Left lung (tissue), 10 donors: ENCODE results near the gene ZNF616. TPM values are rescaled to one million over a fixed set of nuclear protein-coding genes. Genes with fewer than 3 reads are reported as not detected.

Source experiments
- ATAC-seq: fragments of 200-7000 bp; cut with Tn5 transposase; one replicate; pipeline ENCODE4 v1.9.1; 2020; ENCODE audit warnings: moderate library complexity
- DNase-seq, 4 donors: peaks; one replicate each; pipeline ENCODE4 v3.0.0-alpha.2; 2013 to 2020
- H3K27ac ChIP-seq, 2 donors: fragments of 200-600 bp; sonication (generic) in 1 of 2; one replicate each; pipeline versions ENCODE4 v1.5.0 to v1.8.0; 2020 to 2021
- H3K27me3 ChIP-seq, 2 donors: fragments of 200-600 bp; sonication (generic) in 1 of 2; one replicate each; pipeline versions ENCODE4 v1.5.0 to v1.8.0; 2020 to 2021
- H3K36me3 ChIP-seq, 2 donors: fragments of 200-600 bp; sonication (generic) in 1 of 2; one replicate each; pipeline versions ENCODE4 v1.5.0 to v1.8.0; 2020 to 2021
- H3K4me1 ChIP-seq, 2 donors: fragments of 200-600 bp; one replicate each; pipeline ENCODE4 v1.8.0; 2021
- H3K4me3 ChIP-seq, 2 donors: fragments of 200-600 bp; sonication (generic) in 1 of 2; one replicate each; pipeline versions ENCODE4 v1.5.0 to v1.8.0; 2020 to 2021; ENCODE audit warnings: mild to moderate bottlenecking in 1 of 2
- H3K9me3 ChIP-seq, 2 donors: fragments of 200-600 bp; sonication (generic) in 1 of 2; one replicate each; pipeline versions ENCODE4 v1.5.0 to v1.8.0; 2020 to 2021
- intact Hi-C, 2 donors: fragments of 100-400 bp; cut with DNase I; formaldehyde crosslinking; loops; one replicate each; pipeline versions ENCODE4 v1.11.2 to v1.14.2; 2022
- polyA plus RNA-seq, 6 donors: library from polyadenylated mRNA; unstranded; fragments of 120-200 nt; gene quantifications; one replicate each; pipeline ENCODE4 v1.2.1, GENCODE V29; 2013; ENCODE audit not compliant: insufficient read length in 6 of 6
- total RNA-seq, 2 donors: library from RNA; stranded (reverse); fragmentation: NEBNext Ultra II Directional; extraction: Animal tissue kit (Norgen Biotek cat#: 25700); gene quantifications; one replicate each; pipeline ENCODE4 v1.2.1, GENCODE V29; 2021
- TF ChIP-seq, protein P1 (sequence below), 2 donors: fragments of 200-600 bp; sonication (generic) in 1 of 2; IDR thresholded peaks; one replicate each; pipeline versions ENCODE4 v1.5.0 to v1.8.0; 2021; ENCODE audit warnings: antibody characterized with exemption in 2 of 2
- donor health status: DM: no; HTN: yes; CAD: no.
- donor health status: DM: no; HTN: no; CAD: no.

Gene ZNF616
- total and polyA plus RNA-seq, 8 donors, result 12.0 to 26.0 (median 23.1) TPM

DNA sequence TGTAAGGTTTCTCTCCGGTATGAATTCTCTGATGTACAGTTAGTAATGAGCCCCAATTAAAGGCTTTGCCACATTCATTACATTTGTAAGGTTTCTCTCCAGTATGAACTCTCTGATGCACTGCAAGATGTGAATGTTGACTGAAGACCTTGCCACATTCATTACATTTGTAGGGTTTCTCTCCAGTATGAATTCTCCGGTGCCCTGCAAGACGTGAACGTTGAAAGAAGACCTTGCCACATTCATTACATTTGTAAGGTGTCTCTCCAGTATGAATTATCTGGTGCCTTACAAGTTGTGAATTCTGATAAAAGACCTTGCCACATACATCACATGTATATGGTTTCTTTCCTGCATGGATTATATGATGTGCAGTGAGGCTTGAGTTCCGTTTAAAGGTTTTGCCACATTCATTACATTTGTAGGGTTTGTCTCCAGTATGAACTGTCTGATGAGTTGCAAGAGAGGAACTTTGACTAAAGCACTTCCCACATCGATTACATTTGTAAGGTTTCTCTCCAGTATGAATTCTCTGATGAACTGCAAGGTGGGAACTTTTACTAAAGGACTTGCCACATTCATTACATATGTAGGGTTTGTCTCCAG is 73.4 kb downstream of the ZNF616 start:
- Histone ChIP-seq H3K27me3 (no peaks in the 10 kb centered on the region), H3K4me3 (no peak overlapping the region), H3K9me3 (peaks cover 21 to 100% of the 10 kb centered on the region in 2 donors), H3K4me1 (no peaks in the 10 kb centered on the region), H3K27ac (no peak overlapping the region), H3K36me3 (peaks cover 19 to 100% of the 10 kb centered on the region in 2 donors)
- TF ChIP-seq, protein P1, sequence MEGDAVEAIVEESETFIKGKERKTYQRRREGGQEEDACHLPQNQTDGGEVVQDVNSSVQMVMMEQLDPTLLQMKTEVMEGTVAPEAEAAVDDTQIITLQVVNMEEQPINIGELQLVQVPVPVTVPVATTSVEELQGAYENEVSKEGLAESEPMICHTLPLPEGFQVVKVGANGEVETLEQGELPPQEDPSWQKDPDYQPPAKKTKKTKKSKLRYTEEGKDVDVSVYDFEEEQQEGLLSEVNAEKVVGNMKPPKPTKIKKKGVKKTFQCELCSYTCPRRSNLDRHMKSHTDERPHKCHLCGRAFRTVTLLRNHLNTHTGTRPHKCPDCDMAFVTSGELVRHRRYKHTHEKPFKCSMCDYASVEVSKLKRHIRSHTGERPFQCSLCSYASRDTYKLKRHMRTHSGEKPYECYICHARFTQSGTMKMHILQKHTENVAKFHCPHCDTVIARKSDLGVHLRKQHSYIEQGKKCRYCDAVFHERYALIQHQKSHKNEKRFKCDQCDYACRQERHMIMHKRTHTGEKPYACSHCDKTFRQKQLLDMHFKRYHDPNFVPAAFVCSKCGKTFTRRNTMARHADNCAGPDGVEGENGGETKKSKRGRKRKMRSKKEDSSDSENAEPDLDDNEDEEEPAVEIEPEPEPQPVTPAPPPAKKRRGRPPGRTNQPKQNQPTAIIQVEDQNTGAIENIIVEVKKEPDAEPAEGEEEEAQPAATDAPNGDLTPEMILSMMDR (IDR thresholded peaks at IDR 0.05), result no peak
- intact Hi-C loops, result no loop called here
- no peak for DNase-seq
- ATAC-seq, result no peak

DNA sequence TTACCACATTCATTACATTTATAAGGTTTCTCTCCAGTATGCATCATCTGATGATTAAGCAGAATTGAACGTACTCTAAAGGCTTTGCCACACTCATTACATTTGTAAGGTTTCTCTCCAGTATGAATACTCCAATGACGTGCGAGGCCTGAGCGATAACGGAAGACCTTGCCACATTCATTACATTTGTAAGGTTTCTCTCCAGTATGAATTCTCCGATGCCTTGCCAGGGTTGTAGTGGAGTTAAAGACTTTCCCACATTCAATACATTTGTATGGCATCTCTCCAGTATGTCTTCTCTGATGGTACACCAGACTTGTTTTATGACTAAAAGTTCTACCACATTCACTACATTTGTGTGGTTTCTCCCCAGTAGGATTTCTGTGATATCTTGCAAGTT is 74.3 kb downstream of the ZNF616 start:
- H3K27me3 ChIP-seq, result no peaks in the 10 kb centered on the region
- no peak for ATAC-seq
- H3K27ac ChIP-seq, result no peak overlapping the region
- H3K4me1 ChIP-seq, result no peaks in the 10 kb centered on the region
- peaks cover 18 to 98% of the 10 kb centered on the region in 2 donors for H3K36me3 ChIP-seq
- intact Hi-C loops, result no loop called here
- H3K9me3 ChIP-seq, result peaks cover 21 to 100% of the 10 kb centered on the region in 2 donors
- no peak overlapping the region for H3K4me3 ChIP-seq
- no peak for DNase-seq
- TF ChIP-seq, protein P1 (IDR thresholded peaks at IDR 0.05), result no peak

Other genes with a start within 250 kb of the ZNF616 start
- gene ZNF649, start 234.9 kb downstream of the ZNF616 start, total RNA-seq, result 10 to 100 TPM in 1 of 2 donors, 1 to 10 TPM in 1; 8.7 to 11.9 TPM
- 10 to 100 TPM; 24.0 to 29.6 (median 27.4) TPM for gene ZNF649, start 234.9 kb downstream of the ZNF616 start, polyA plus RNA-seq
- 1 to 10 TPM; 7.0 to 7.7 TPM for gene ZNF613, start 212.5 kb downstream of the ZNF616 start, total RNA-seq
- 10 to 100 TPM; 11.5 to 15.5 (median 13.9) TPM for gene ZNF613, start 212.5 kb downstream of the ZNF616 start, polyA plus RNA-seq
- gene ZNF350, start 153.1 kb downstream of the ZNF616 start, total RNA-seq, result 10 to 100 TPM in 1 of 2 donors, 1 to 10 TPM in 1; 7.8 to 12.5 TPM
- 10 to 100 TPM; 17.5 to 25.8 (median 21.4) TPM for gene ZNF350, start 153.1 kb downstream of the ZNF616 start, polyA plus RNA-seq
- 1 to 10 TPM; 8.7 to 10.0 TPM for gene ZNF615, start 131.7 kb downstream of the ZNF616 start, total RNA-seq
- 10 to 100 TPM; 20.1 to 27.0 (median 22.4) TPM for gene ZNF615, start 131.7 kb downstream of the ZNF616 start, polyA plus RNA-seq
- 1 to 10 TPM; 5.7 to 7.8 TPM for gene ZNF614, start 111.6 kb downstream of the ZNF616 start, total RNA-seq
- gene ZNF614, start 111.6 kb downstream of the ZNF616 start, polyA plus RNA-seq, result 10 to 100 TPM; 17.9 to 22.4 (median 19.7) TPM
- 10 to 100 TPM in 1 of 2 donors, 1 to 10 TPM in 1; 8.7 to 11.2 TPM for gene ZNF432, start 91.1 kb downstream of the ZNF616 start, total RNA-seq
- 10 to 100 TPM; 22.1 to 27.9 (median 25.7) TPM for gene ZNF432, start 91.1 kb downstream of the ZNF616 start, polyA plus RNA-seq
- 10 to 100 TPM; 21.0 to 22.2 TPM for gene ZNF841, start 44.2 kb downstream of the ZNF616 start, total RNA-seq
- gene ZNF841, start 44.2 kb downstream of the ZNF616 start, polyA plus RNA-seq, result 10 to 100 TPM; 25.8 to 35.4 (median 33.5) TPM
- 10 to 100 TPM; 13.1 to 17.4 TPM for gene ZNF836, start 31.7 kb upstream of the ZNF616 start, total RNA-seq
- gene ZNF836, start 31.7 kb upstream of the ZNF616 start, polyA plus RNA-seq, result 10 to 100 TPM; 19.8 to 25.1 (median 22.7) TPM
- 100 to 1,000 TPM; 193 to 199 TPM for gene PPP2R1A, start 50.1 kb upstream of the ZNF616 start, total RNA-seq
- gene PPP2R1A, start 50.1 kb upstream of the ZNF616 start, polyA plus RNA-seq, result 100 to 1,000 TPM; 313 to 346 (median 333) TPM
- 10 to 100 TPM; 14.1 to 16.1 TPM for gene ZNF766, start 129.6 kb upstream of the ZNF616 start, total RNA-seq
- gene ZNF766, start 129.6 kb upstream of the ZNF616 start, polyA plus RNA-seq, result 10 to 100 TPM; 16.4 to 22.8 (median 18.9) TPM
- gene ZNF480, start 157.2 kb upstream of the ZNF616 start, total RNA-seq, result 10 to 100 TPM; 10.7 to 12.1 TPM
- gene ZNF480, start 157.2 kb upstream of the ZNF616 start, polyA plus RNA-seq, result 10 to 100 TPM; 13.4 to 15.2 (median 14.3) TPM
- gene ZNF610, start 196.3 kb upstream of the ZNF616 start, total RNA-seq, result 1 to 10 TPM; 2.1 to 5.7 TPM
- 10 to 100 TPM in 5 of 6 donors, 1 to 10 TPM in 1; 9.1 to 13.9 (median 11.5) TPM for gene ZNF610, start 196.3 kb upstream of the ZNF616 start, polyA plus RNA-seq
- gene ZNF880, start 230.0 kb upstream of the ZNF616 start, total RNA-seq, result 10 to 100 TPM; 12.8 to 15.4 TPM
- gene ZNF880, start 230.0 kb upstream of the ZNF616 start, polyA plus RNA-seq, result 10 to 100 TPM; 24.8 to 31.3 (median 29.5) TPM